GM18526 (cell line): ENCODE results near the gene SOST.

Experiments used
- POLR2A ChIP-seq: IDR thresholded peaks from 3 replicates; pipeline ENCODE4 v1.6.1; 2011; ENCODE audit not compliant: insufficient read length; ENCODE audit errors: extremely low read depth

The SOST gene

GRCh38 chr17:43758497-43759174 is at the start of gene SOST:
SOST (minus strand) TSS chr17:43758791; CDS start chr17:43758741, 50 bp downstream.
- no peak for TF ChIP-seq POLR2A

DNA sequence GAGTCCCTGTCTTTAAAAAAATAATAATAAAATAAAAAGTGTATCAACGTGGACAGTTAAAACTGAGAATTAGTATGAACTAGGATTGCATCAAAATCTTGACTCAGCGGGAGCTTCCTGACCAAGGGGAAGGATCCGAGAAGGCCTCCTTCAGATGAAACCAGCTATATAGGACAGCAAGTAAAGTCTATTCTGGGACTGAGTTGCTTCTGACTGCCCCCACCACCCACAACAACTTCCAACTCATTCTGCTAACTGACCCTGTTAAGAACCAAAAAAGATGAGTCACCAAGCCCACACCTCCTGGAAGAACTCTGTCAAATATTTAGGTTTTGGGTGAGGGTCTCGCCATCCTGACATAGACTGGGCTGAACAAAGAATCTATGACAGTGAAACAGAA is 49.5 kb upstream of the SOST start:
- TF ChIP-seq POLR2A, result no peak

DNA sequence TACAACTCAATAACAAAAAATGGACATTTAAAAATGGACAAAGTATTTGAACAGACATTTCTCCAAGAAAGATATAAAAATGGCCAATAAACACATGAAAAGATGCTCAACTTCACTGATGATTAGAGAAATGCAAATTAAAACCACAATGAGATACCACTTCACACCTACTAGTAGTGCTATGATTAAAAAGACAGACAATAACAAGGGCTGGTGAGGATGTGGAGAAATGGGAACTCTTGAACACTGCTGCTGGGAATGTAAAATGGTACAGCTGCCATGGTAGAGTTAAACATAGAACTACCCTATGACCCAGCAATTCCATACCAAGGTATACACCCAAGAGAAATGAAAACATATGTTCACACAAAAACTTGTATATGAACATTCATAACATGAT is 46.5 kb upstream of the SOST start:
- TF ChIP-seq POLR2A, result no peak

- no peak for TF ChIP-seq POLR2A
Observed at GRCh38 chr17:43803758-43804157, 45.2 kb upstream of the SOST start.

DNA sequence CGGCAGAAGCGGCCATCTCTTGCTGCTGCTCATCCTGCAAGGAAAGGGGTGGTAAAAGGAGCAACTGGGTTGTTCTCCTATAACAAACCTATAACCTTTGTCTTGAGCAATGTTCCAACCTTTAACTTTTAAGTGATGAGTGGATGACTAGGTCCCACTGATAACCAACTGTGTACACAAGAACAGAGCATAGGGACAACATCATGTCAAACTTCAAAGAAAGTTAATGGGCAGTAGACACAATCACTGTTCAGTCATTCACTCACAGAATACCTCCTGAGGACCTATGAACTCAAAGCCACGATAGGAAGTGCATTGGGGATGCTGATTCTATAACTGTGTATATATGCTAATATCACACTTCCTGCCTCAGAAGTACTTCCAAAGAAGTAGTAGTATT is 43.3 kb upstream of the SOST start:
- TF ChIP-seq POLR2A, result no peak

DNA sequence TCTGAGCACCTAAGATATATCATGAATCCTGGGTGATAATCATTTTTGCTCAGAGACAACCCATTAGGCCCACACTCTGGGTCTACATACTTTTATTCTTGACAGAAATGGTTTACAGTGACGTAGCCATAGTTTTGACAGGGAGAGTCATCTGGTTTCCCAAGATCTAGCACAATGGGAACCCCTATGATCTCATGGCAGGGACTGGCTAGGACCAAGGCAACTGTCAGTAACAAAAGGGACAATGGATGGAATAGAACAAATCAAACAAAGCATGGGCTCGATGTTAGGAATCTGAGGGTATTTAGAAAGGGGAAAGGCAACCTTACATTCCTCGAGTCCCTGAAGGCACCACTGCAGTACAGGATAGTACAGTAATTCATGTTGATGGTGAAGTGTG is 42.1 kb upstream of the SOST start:
- TF ChIP-seq POLR2A, result no peak

- TF ChIP-seq POLR2A, result no peak
Observed at GRCh38 chr17:43799047-43799446, 40.5 kb upstream of the SOST start.

DNA sequence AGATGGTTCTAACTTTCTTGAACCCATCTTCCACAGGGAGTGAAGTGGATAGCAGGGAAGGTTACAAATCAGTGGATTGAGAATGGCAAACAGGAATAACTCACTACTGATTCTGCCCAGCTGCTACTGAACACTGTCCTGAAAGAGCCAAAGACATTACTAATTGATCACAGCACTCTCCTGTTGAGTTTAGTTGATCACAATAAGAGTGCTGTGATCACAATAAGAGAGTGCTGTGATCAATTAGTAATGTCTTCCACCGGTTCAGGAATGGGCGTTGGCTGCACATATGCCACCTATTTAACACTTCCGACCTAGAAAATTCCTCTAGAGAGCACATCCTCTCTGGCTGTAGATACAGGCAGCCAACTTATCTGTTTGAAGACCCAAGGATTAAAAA is 33.0 kb upstream of the SOST start:
- no peak for TF ChIP-seq POLR2A

GRCh38 chr17:43790311-43790940 is 31.8 kb upstream of the SOST start:
- no peak for TF ChIP-seq POLR2A

- TF ChIP-seq POLR2A, result no peak
Observed at GRCh38 chr17:43789482-43789881, 30.9 kb upstream of the SOST start.

GRCh38 chr17:43788540-43788939 is 29.9 kb upstream of the SOST start:
- TF ChIP-seq POLR2A, result no peak

- TF ChIP-seq POLR2A, result no peak
Observed at GRCh38 chr17:43787728-43788127, 29.1 kb upstream of the SOST start.

DNA sequence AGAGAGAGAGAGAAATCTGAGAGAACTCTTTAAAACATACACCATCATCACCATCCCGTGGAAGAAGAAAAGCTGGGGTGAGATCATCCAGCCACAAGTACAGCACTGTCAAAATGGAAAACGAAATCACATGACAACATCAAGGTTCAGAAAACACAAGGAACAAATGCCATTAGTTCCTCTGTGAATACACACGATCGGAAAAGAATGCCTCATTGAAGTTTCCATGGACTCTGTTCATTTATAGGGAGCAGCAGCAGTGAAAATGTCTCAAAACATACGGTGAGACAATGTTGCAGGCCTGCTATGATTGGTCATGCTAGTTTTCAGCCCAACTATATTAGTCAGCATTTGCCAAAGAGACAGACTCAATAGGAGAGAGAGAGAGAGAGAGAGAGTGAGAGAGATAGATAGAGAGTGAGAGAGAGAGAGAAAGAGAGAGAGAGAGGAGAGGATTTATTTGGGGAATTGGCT is 26.1 kb upstream of the SOST start:
- no peak for TF ChIP-seq POLR2A

DNA sequence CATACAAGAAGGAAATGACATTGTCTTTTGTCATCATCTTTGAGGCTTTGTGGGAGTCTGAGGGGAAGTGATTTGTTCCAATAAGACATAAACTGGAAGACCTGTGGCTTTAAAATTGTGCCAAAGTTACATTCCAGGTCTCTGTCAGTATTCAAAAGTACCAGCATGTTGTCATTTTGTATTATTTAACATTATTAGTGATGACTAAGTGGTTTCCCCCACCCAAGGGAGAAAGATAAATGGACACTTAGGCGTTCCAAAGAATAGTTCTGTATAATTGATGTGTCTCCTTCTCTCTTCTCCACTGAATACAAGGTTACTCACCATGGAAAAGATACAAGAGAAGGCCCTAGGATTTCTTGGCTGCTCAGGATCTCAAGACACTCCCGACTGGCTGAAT is 25.5 kb upstream of the SOST start:
- no peak for TF ChIP-seq POLR2A

DNA sequence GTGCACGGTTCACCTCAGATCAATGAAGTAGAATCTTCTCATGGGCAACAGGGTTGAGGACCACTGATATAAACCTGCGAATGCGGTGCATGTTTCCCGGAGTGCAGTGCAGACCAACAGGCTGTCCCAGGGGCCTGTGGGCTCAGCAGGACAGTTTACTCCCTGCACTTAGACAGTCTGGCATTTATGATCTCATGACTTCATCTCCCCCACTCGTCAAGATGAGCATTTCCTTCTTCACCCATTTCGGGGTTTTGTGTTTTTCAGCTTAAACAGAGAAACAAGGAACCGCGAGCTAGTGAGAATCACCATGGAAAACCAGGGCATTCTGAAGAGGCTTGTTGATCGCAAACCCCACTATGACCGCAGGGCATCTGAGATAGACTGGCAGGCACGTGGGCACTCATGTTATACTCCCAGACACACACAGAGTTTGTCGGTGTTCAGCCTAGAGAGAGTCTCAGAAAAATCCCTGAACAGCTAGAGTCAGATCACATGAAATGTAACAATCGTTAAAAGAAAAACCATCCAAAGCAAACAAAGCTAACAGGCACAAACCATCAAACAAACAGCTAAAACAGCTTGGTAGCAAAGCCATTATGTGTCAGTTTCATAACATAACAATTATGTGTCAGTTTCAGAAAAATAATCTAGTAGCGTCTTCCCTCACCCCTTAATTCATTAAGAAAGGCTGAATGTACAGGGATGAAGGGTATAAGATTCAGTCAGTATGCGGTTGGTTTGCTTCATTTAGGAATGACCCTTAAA is 24.5 kb upstream of the SOST start:
- TF ChIP-seq POLR2A, result no peak

DNA sequence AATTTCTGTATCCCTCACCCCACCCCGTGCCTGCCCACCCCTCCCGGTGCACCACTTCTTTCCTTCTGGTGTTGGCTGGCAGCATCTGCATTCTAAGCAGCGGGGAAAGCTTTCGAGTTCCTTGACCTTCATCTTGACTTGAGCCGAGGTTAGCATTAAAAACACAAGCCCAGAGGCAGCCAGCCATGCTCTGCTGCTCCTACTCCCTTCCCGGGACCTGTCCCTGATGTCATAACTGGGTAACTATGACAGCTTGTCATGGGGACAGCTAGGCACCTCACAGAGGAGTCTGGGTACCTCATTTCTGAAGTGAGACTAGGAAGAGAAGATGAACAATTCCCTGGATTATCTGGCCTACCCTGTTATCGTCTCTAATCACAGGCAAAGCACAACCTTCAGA is 21.5 kb upstream of the SOST start, which contains the start of gene CFAP97D1:
Gene CFAP97D1 (plus strand): TSS at position 301 of the 400 bp plus-strand sequence. CDS start 28 bp downstream, at position 329.
- no peak for TF ChIP-seq POLR2A
